ENCODE data around the gene TMEM115.

Gene TMEM115

DNA sequence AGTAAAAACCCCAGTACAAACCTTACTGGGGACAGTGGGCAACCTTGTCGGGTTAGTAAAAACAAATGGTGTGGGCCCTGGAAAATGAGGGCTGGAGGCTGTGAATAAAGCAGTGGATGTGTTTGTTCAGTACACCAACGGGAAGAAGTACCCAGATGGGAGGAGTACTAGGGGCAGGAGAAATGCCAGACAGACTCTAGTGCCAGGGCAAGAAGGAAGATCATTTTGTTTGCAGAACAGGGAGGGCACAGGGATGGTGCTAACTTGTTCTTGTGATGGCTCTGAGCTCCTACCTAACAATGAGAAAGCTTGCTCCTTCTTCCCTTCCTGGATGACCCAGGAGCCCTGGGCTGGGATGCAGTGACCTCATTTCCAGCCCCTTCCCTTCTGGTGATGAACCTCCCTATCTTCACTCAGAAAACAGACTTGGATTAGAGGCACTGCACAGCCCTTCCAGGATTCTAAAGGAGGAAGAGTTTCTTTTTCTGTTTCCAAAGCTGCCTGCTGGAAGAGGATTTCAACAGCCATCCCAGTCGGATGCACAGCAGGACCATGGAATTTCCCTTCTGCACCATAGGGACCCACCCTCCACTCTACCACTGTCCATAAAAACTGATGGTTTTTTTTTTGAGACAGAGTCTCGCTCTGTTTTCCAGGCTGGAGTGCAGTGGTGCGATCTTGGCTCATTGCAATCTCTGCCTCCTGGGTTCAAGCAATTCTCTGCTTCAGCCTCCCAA lies 24.8 kb downstream of the TMEM115 start:
- no peak for DNase-seq (ENCODE audit: low read depth in 1 of 2, low spot score in 1 of 2)

DNA sequence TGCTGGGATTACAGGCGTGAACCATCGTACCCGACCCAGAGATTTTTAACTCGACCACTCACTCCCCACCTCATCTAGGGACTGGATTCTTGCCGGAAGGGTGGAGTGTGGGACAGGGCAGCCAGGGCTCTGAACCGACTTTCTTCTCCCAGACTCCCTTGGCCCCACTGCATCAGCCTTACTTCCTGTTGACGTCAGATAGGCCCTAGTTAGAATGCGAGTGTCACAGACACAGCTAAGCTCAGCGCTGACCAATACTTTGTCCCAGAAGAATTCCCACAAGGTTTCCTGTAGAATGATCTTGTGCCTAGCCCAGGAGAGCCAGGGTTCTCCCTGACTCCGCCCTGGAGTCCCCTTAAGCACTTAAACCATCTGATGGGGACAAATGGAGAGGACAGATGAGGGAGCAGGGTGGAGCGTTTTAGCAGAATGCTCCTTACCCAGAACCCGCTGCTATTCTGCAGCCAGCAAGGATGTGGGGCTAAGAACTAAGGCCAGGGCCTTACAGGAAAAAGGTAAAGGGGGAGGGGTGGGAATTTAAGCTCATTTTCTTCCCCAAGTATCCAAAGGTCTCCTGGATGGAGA lies 25.5 kb downstream of the TMEM115 start:
- DNase-seq (ENCODE audit: low read depth in 1 of 2, low spot score in 1 of 2) = no peak

DNA sequence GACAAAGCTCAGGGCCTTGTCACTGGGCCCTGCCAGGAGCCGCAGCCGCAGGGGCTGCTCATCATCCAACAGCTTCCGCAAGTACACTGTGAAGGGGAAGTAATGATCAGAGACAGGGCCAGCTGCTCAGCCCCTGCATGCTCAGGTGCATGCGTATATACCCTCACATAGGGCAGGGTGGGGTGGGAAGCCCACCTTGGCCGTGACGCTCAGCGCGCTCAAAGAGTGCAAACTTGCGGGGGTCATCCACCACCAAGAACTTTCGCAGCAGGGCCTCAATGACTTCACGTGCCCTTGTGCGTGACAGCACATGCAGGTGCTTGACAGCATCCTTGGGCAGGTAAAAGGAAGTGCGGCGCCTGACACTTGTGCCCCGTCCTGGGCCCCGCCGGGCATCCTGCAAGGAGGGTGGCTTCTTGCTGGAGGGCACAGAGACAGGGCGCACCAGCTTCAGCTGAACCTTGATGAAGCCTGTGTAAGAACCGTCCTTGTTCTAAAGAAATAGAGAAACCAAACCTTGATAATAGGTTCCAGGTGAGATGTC lies 27.9 kb downstream of the TMEM115 start:
- no peak for DNase-seq (ENCODE audit: low read depth in 1 of 2, low spot score in 1 of 2)

DNA sequence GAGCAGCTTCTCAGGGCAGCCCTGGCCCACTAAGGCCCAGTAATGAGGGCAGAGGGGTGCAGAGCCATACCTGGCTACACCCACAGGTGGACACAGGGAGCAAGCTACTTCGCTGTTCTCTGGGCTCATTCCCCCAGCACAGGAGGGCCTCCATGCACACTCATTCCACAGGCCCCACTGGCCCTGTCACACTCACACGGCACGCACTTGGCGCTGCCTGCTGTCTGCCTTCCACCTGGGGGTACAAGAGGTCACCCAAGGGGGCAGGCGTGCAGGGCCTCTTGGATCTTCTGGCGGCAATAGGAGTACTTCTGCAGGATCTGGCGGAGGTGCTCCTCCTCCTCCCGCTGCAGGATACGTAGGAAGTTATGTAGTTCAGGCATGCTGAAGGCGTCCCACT lies 29.0 kb downstream of the TMEM115 start:
- no peak for DNase-seq (ENCODE audit: low read depth in 1 of 2, low spot score in 1 of 2)

DNA sequence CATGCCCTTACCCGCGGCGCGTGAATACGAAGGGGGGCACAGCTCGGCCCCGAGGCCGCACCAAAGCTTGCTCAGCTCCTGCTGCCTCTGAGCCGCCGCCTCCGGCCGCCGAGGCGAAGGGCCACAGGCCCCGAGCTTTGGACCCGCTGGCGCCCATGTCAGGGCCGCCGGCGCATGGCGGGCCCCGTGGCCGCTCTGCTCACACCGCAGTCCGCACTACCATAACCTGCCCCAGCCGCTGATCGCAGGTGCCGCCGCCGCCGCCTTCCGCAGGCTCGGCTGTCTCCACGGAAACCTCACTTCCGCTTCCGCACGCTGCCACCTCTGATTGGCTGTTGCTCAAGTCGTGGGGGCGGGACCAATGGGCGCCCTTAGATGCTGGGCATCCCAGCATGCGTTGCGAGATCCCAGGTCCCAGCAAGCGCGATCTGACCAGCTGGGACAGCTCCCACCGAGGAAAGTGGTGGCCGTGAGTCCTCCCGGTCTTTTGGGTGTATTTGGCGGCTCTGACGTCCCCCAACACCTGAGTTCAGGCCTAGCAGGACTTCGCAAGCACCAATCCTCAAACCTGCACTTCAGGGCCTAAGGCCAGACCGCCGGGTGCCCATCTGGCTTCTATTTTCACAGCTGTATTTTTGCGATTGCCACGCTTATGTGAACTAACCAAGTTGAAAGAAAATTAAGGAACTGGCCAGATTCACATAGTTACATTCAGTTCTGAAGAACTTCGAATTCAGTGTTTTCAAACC lies 31.2 kb downstream of the TMEM115 start, which contains the start of gene TUSC2:
Gene TUSC2 (minus strand): TSS at position 281 of the 749 bp plus-strand sequence. CDS start 124 bp downstream, at position 157.
- DNase-seq (ENCODE audit: low read depth in 1 of 2, low spot score in 1 of 2) = peak; percentile 84 to 94

DNA sequence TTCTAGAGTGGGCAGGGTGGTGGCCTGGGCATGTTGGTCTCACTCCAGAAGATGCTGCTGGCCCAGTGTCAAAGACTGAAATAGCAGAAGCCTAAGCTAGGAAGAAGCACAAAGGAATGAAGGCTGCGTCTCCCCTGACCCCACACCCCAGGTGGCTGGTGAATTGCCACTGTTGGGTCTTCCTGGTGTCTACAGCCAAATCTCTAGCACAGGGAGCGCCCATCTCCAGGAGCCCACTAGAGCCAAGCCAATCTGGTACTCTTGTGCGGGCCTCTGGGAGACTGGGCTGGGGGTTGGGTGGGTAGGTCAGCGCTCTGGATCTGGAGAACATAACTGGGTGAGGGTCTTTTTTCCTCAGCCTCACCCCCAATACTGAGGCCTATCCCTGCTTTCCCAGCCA lies 32.2 kb downstream of the TMEM115 start:
- no peak for DNase-seq (ENCODE audit: low read depth in 1 of 2, low spot score in 1 of 2)

DNA sequence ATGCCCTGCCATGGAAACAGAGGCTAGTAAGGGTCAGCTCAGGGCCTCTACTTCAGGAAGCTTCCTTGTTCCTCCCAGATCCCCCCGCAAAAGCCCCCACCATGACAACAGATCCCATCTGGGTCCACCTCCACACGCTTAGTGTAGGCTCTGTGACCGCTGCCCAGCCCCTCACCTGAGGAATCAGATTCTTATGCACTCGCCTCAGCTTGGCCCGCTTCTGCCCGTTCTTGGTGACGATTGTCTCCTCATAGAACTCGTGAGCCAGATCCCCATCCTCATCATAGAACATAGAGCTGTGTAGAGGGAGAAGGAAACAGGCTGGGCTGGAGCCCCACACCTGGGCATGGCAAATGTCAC lies 33.2 kb downstream of the TMEM115 start:
- no peak for DNase-seq (ENCODE audit: low read depth in 1 of 2, low spot score in 1 of 2)

DNA sequence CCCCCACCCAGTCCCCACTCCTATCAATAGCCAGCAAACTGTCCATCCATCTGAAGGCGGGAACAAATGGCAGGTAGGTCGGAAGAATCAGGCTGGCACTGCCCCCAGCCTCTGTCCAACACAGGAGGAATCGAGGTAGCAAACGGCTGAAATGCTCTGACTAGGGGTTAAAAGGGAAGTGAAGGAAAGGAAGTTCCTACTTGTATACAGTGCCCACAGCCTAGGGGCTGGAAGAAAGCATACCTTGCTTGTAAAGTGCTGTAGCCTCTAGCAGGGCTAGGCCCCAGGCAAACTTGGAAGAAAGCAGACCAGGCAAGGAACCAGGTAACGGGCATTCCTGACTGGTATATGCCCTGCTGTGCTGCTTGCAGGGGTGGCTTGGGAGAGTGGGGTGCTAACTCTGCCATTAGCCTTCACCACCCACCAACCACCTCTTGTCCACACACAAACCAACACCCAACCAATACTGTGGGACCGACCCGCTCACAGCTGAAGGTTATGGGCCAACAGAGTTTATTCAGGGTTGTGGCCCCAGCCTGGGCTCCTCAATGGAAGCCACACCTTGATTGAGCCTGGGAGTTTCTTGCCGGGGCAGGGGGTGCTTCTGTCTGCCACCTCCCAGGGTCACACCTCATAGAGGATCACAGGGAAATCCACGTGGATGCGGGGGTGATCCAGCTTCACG lies 33.7 kb downstream of the TMEM115 start:
- DNase-seq (ENCODE audit: low read depth in 1 of 2, low spot score in 1 of 2) = no peak

DNA sequence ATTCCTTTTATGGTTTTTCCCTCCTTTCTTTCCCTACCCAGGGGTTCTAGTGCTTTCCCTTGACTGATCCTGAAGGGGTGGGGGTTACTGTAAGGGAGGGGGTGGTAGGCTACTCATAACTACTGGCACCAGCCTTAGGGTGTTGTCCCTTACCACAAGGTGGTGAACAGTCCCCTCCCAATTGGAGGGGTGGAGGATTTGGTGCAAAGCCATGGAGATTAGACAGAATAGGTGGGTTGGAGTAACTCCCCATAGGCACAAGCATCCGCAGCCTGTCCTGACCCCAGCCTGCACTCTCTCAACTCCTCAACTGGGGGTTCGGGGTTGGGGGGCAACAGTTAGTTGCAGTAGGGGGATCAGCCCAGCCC lies 34.2 kb downstream of the TMEM115 start:
- DNase-seq (ENCODE audit: low read depth in 1 of 2, low spot score in 1 of 2) = no peak

DNA sequence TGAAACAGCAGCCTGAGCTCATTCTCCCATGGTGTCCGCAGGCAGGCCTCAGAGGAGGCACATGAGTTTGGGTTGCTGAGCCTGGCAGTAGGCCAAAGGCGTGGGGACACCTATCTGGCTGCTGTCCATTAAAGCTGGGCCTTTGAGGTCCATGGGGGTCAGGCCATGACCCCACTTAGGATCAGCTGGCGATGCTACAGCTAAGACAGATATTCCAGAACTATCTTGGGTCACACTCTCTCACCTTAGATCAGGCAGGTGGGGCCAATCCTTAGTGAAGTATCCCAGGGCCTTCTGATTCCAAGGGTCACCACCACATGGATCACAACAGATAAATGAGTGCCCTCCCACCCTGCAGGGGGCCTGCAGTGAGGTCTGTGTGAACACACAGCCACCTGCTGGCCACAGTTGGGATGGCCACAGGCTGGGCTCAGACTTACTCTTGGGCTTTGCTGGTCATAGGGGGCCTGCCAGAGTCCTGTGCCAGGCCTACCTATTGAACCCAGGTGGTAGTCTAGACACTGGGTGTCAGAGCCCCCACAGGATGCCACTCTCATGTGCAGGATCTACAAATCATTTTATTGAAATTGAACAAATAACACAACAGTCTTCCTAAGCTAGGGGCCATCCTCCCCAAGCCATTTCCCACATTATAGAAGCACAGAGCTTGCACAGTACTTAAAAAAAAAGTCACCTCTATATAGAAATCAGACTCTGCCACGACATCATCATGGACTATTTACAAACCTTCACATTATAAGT lies 34.8 kb downstream of the TMEM115 start:
- DNase-seq (ENCODE audit: low read depth in 1 of 2, low spot score in 1 of 2) = no peak

DNA sequence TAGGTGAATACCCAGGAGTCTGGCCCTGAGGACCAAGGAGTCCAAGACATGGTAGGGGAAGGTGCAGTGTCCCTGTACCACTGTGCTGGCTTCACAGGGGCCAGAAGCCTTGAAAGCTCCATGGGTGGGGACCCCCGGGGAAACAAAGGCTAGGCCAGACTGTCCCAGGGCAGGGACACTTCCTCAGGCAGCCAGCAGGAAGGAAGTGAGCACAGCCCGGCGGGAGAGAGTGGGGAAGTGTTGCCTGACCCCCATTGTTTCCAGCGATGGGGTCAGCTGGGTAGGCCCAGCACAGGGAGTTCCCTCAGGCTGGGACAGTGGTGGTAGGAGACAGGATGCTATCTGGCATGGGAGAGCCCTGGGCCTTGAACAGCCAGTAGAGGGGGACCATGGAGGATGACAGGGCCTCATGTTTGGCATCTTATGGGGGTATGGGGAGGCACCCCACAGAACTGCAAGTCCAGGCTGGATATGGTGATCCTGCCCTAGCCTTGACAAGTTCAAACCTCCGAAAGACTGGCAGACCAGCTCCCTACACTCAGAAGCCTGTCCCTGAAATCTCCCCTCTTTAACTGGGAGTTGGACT lies 35.6 kb downstream of the TMEM115 start:
- no peak for DNase-seq (ENCODE audit: low read depth in 1 of 2, low spot score in 1 of 2)

DNA sequence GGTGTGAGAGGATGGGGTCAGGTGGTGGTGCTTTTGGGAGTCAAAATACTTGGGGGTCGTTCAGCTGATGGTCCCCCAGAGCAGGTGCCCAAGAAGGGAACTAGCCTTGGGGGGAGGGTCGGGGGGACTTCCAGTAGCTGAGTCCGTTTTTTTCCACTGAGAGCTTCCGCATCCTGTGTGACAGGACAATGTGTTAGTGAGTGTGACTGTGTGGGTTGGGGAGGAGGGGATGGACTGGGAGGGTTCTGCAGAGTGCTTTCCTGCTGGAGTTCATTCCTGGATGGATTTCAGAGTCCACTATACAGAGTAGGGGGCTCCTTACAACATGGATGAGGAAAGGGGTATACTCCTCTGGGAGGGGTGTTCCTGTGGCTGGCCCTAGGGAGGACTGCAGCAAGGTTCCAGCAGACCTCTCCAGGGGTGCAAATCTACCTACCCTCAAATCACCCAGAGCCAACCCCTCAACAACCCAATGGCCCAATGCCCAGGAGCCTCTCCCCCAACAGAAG lies 36.2 kb downstream of the TMEM115 start:
- no peak for DNase-seq (ENCODE audit: low read depth in 1 of 2, low spot score in 1 of 2)

DNA sequence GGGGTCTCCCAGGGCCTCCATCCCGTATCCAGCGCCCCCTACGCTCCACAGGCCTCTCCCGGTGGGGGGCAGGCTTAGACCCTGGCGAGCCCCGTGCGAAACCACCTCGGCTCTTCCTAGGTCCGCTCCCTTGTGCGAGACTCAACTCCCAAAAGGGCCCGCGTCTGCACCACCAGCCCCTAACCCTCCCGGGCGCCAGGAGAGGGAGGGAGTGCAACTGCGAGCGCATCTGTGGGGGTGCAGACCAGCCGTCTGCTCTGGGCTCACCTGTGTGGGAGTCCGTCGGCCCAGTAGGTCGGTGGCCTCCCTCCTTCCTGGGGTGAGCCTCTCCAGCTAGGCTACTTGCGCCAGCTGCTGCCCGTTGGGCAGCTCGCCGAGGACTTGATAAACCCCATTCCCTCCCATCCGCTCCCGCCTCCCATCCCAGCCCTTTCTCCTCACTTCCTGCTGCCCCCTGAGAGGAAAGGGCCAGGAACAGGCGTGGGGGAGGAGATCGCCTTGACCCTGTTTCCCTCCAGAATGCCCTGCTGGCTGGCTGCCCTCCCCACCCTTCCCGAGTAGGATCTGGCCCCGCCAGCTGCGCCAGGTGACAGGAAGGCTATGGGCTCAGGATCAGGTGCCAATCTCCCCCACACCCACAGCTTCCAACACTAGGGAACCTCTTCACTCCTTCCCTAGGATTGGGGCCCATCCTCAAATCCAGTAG lies 36.8 kb downstream of the TMEM115 start, which contains the start of gene HYAL2:
Gene HYAL2 (minus strand): TSS at position 360 of the 706 bp plus-strand sequence. CDS start 2,256 bp downstream, outside the sequence.
- no peak for DNase-seq (ENCODE audit: low read depth in 1 of 2, low spot score in 1 of 2)

DNA sequence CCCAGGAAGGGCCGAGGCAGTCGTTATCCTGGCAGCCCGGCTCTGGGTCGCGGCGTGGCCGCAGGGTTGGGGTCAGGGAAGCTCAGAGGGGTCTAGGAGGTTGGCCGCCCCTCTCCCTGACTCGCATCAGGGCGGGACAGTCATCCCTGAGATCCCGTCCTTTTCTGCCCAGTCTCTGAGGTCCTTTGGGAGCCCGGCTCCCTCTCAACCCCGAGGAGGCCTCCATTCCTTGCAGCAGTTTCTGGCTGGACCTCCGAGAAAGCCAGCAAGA lies 37.3 kb downstream of the TMEM115 start:
- DNase-seq (ENCODE audit: low read depth in 1 of 2, low spot score in 1 of 2) = no peak

DNA sequence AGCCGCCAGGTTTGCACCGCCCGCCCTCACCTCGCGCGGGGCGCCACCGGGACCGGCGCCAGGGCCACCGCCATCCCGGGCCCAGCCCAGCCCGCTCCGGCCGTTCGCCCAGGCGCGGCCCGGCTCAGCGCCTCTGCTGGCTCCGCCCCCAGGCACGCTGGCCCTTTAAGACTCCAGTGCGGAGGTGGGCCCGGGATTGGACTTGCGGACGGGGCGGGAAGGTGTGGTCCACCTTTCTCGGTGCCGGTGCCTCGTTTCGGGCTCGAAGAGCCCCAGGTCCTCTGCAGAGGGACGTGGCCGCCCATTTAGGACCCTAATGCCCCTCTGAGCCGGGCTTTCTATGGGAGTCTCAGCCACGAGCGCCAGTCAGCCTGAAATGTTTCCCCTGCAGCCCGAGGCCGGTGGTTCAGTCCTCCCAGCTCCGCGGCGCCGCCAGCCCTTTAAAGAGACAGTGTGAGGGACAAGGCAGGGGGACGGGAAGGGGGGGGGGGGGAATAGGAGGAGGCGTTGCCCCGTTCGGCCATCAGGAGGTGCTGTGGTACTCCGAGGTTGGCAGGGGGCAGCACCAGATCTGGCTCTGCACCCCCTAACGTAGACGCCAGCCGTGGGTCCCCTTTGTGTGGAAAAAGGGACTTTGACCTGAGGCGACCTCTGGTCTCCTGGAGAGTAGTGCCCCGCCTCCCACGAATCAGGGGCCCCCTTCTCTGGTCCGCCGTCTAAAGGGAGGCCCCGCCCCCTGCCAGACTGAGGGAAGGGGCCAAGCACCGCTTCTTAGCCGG lies 37.8 kb downstream of the TMEM115 start:
- peak; percentile 75 to 78 for DNase-seq (ENCODE audit: low read depth in 1 of 2, low spot score in 1 of 2)

DNA sequence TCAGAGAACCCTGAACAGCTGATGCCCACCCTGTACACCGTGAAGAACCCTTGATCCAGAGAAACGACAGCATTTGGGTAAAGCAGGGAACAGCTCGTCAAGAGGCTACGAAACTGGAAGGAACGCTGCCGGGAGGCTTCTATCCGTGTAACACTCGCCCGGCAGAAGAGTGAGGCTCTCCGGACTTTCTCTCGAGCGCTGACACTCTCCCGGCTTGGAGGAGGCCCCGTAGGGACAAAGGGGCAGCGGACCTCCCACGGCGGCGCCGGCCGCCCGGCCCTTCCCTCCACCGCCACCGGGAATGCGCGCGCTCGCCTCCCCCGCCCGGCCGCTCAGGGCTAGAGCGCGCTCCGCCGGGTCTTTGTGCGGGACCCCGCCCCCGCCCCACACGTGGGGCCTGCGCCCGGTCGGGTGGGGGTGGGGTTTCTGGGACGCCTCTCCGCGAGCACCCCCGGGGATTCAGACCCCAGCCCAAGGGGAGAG lies 38.4 kb downstream of the TMEM115 start:
- DNase-seq (ENCODE audit: low read depth in 1 of 2, low spot score in 1 of 2) = peak in 1 of 2 donors; percentile 47

DNA sequence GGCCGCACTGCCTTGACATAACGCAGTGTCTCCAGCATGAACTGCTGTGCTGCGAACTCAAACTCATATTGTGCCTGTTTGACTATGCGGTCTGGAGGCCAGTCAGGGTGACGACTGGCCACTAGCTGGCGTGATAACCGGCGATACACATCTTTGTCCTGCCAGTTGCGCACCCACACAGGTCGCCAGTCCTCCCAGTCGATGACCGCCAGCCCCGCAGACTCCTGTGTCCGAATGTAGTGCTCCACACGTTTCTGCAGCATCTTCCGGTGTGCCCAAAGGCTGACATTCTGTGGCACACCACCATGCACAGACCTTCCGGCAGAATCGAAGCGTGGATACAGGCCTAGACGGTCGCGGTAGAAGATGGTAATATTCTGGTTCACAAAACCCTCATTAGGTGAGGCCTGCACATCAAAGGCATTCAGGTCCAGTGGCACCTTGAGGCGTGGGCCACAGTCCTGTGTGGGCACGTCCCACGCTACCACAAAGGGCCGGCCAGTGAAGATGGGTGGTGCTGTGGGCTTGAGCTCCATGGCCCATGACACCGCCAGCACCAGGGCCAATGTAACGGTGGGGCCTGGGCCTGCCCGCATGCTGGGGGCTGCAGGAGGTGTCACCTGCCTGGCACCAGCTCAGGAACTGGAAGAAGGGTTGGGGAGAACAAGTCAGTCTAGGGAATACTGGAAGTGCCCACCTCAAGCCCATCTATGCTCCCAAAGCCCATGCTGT lies 39.3 kb downstream of the TMEM115 start:
- DNase-seq (ENCODE audit: low read depth in 1 of 2, low spot score in 1 of 2) = no peak

Data from activated CD4-positive, alpha-beta T cell treated with anti-CD3 and anti-CD28 coated beads, Interleukin-2, amount 50 U/mL, for 24 hours (primary cell).